ENCODE results near the gene POP7.
A peak's percentile ranks its signal among the peaks of the same experiment; 100 is the strongest.
"Not testable (repeated sequence)": the region's sequence is repeated elsewhere in the genome, so short reads cannot be mapped to it uniquely, and the experiment has no call there.

POP7 gene

GRCh38 chr7:100705753-100706671 lies at the start of gene POP7:
Gene POP7 (plus strand): TSS chr7:100706121. CDS start chr7:100706831, 710 bp downstream.
- DNase-seq (ENCODE audit: low read depth), result peak; percentile 72

- DNase-seq (ENCODE audit: low read depth), result not testable (repeated sequence)
Observed at GRCh38 chr7:100662194-100662776, 43.6 kb upstream of the POP7 start.

GRCh38 chr7:100665168-100665726 lies 40.7 kb upstream of the POP7 start:
- DNase-seq (ENCODE audit: low read depth), result no peak

GRCh38 chr7:100667331-100668068 lies 38.4 kb upstream of the POP7 start:
- DNase-seq (ENCODE audit: low read depth), result no peak

GRCh38 chr7:100668069-100668449 lies 37.9 kb upstream of the POP7 start:
- no peak for DNase-seq (ENCODE audit: low read depth)

- DNase-seq (ENCODE audit: low read depth), result not testable (repeated sequence)
Observed at GRCh38 chr7:100669106-100669505, 36.8 kb upstream of the POP7 start.

GRCh38 chr7:100670074-100670473 lies 35.8 kb upstream of the POP7 start:
- DNase-seq (ENCODE audit: low read depth), result no peak

- no peak for DNase-seq (ENCODE audit: low read depth)
Observed at GRCh38 chr7:100671353-100672327, 34.3 kb upstream of the POP7 start.

GRCh38 chr7:100673302-100673941 lies 32.5 kb upstream of the POP7 start, which contains the start of gene GNB2:
Gene GNB2 (plus strand): TSS chr7:100673740. CDS start chr7:100676266, 2,526 bp downstream.
- peak; percentile 95 for DNase-seq (ENCODE audit: low read depth)

- DNase-seq (ENCODE audit: low read depth), result no peak
Observed at GRCh38 chr7:100673942-100674410, 31.9 kb upstream of the POP7 start.

GRCh38 chr7:100674411-100675104 lies 31.4 kb upstream of the POP7 start:
- DNase-seq (ENCODE audit: low read depth), result no peak

GRCh38 chr7:100675105-100675451 lies 30.8 kb upstream of the POP7 start:
- no peak for DNase-seq (ENCODE audit: low read depth)

- no peak for DNase-seq (ENCODE audit: low read depth)
Observed at GRCh38 chr7:100675581-100676350, 30.2 kb upstream of the POP7 start.

GRCh38 chr7:100676501-100677306 lies 29.2 kb upstream of the POP7 start:
- DNase-seq (ENCODE audit: low read depth), result no peak

- DNase-seq (ENCODE audit: low read depth), result no peak
Observed at GRCh38 chr7:100677308-100678267, 28.3 kb upstream of the POP7 start.

- no peak for DNase-seq (ENCODE audit: low read depth)
Observed at GRCh38 chr7:100678291-100678984, 27.5 kb upstream of the POP7 start.

Measured in GM04503 (cell line).